Activated naive CD4-positive, alpha-beta T cell treated with anti-CD3 and anti-CD28 coated beads, Interleukin-2, amount 10 ng/mL, durations not matched to agents 7 days and 5 days (primary cell): ENCODE data around the gene PTPRT.

ENCODE experiments used
- CTCF ChIA-PET: fragments of 350-600 bp; sonication (Branson Sonifier 250); formaldehyde crosslinking; loops from one replicate; lab custom pipeline; 2021; ENCODE audit warnings: antibody characterized with exemption; lab: Charles Lee
- DNase-seq: peaks from one replicate; pipeline ENCODE4 v3.0.0-alpha.2; 2020
- H3K27ac Mint-ChIP-seq: one replicate; pipeline ENCODE4 v1.8.0; 2021; ENCODE audit warnings: mild to moderate bottlenecking, moderate library complexity, mixed read lengths
- H3K27me3 Mint-ChIP-seq: one replicate; pipeline ENCODE4 v1.8.0; 2021; ENCODE audit warnings: mild to moderate bottlenecking, mixed read lengths
- H3K36me3 Mint-ChIP-seq: one replicate; pipeline ENCODE4 v1.8.0; 2021; ENCODE audit warnings: mixed read lengths
- H3K4me1 Mint-ChIP-seq: one replicate; pipeline ENCODE4 v1.8.0; 2021; ENCODE audit warnings: mixed read lengths
- H3K4me3 Mint-ChIP-seq: one replicate; pipeline ENCODE4 v1.8.0; 2021; ENCODE audit warnings: mild to moderate bottlenecking, moderate library complexity, mixed read lengths
- H3K9me3 Mint-ChIP-seq: one replicate; pipeline ENCODE4 v1.8.0; 2021; ENCODE audit warnings: mixed read lengths

Gene PTPRT

GRCh38 chr20:42043921-42044320 lies 1145.8 kb downstream of the PTPRT start:
- CTCF ChIA-PET: no interaction called here
- H3K4me3 Mint-ChIP-seq: no peak overlapping the region
- no peaks in the 10 kb centered on the region for H3K4me1 Mint-ChIP-seq
- DNase-seq: no peak
- H3K9me3 Mint-ChIP-seq: no peaks in the 10 kb centered on the region
- no peak overlapping the region for H3K27ac Mint-ChIP-seq
- no peaks in the 10 kb centered on the region for H3K27me3 Mint-ChIP-seq
- no peaks in the 10 kb centered on the region for H3K36me3 Mint-ChIP-seq

GRCh38 chr20:42041000-42041565 lies 1148.6 kb downstream of the PTPRT start:
- Mint-ChIP-seq H3K4me3 (no peak overlapping the region), H3K4me1 (no peaks in the 10 kb centered on the region), H3K9me3 (no peaks in the 10 kb centered on the region), H3K27me3 (no peaks in the 10 kb centered on the region), H3K36me3 (no peaks in the 10 kb centered on the region), H3K27ac (no peak overlapping the region)
- CTCF ChIA-PET: no interaction called here
- DNase-seq: no peak

GRCh38 chr20:42027746-42028268 lies 1161.9 kb downstream of the PTPRT start:
- CTCF ChIA-PET: no interaction called here
- H3K27ac Mint-ChIP-seq: no peak overlapping the region
- H3K9me3 Mint-ChIP-seq: peaks cover 2% of the 10 kb centered on the region
- H3K36me3 Mint-ChIP-seq: no peaks in the 10 kb centered on the region
- no peak overlapping the region for H3K4me3 Mint-ChIP-seq
- no peak for DNase-seq
- no peaks in the 10 kb centered on the region for H3K4me1 Mint-ChIP-seq
- no peaks in the 10 kb centered on the region for H3K27me3 Mint-ChIP-seq

GRCh38 chr20:42026599-42026998 lies 1163.1 kb downstream of the PTPRT start:
- no peak for DNase-seq
- CTCF ChIA-PET: no interaction called here
- Mint-ChIP-seq H3K4me1 (no peaks in the 10 kb centered on the region), H3K36me3 (no peaks in the 10 kb centered on the region), H3K9me3 (peaks cover 2% of the 10 kb centered on the region), H3K27ac (no peak overlapping the region), H3K4me3 (no peak overlapping the region), H3K27me3 (no peaks in the 10 kb centered on the region)

- H3K4me1 Mint-ChIP-seq: no peaks in the 10 kb centered on the region
- H3K9me3 Mint-ChIP-seq: peaks cover 2% of the 10 kb centered on the region
- H3K4me3 Mint-ChIP-seq: no peak overlapping the region
- peak; percentile 24 for DNase-seq
- H3K36me3 Mint-ChIP-seq: no peaks in the 10 kb centered on the region
- CTCF ChIA-PET: no interaction called here
- no peak overlapping the region for H3K27ac Mint-ChIP-seq
- H3K27me3 Mint-ChIP-seq: no peaks in the 10 kb centered on the region
These were observed 1165.1 kb downstream of the PTPRT start for GRCh38 chr20:42024653-42025052.
